ENCODE measurements around the gene CLDN10. TPM values are rescaled to one million over a fixed set of nuclear protein-coding genes. Genes with fewer than 3 reads are reported as not detected.

CLDN10 gene
- not detected in 2 replicates for total RNA-seq

DNA sequence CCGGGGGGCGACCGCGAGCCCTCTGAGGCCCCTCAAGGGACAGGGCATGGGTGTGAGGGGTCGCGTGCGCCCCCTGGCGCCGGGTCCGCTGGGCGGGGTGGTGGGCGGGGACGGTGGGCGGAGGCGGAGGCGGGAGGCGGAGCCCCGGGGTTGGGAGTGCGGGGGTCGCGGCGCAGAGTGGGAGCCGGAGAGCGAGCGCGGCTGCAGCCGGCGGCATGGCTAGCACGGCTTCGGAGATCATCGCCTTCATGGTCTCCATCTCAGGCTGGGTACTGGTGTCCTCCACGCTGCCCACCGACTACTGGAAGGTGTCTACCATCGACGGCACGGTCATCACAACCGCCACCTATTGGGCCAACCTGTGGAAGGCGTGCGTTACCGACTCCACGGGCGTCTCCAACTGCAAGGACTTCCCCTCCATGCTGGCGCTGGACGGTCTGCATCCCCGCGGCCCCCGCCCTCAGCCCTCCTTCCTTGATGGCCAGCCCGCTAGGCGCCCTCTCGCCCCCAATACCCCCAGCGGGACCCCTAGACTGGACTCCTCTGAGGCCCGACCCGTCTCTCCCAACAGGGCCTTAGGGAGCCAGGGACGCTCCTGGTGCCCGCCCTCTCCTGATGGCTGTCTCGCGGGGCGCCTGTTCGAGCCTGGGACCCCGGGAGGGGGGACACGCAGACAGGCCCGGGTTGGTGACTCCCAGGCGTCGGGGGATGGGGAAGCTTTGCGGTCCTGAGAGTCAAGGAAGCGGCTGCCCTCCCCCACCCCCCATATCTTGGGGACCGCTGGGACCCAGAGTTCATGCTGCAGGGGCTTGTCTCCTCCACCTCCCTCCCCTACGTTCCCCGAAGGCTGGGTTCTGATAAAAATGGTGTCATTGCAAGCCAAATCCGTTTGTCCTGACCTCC is at the start of gene CLDN10:
Gene CLDN10, plus strand, starts transcription at position 182 of the 903 bp plus-strand sequence. Its CDS starts 34 bp downstream, at position 216.

Other genes starting within 250 kb of the CLDN10 start
- gene DZIP1, start 92.0 kb downstream of the CLDN10 start, total RNA-seq: 26.4 and 31.1 TPM in 2 replicates
- gene DNAJC3, start 124.4 kb downstream of the CLDN10 start, total RNA-seq: 35.5 and 38.3 TPM in 2 replicates

Data from bronchial smooth muscle cell (primary cell).